ENCODE data around the gene KLHL6. TPM values are rescaled to one million over a fixed set of nuclear protein-coding genes. Genes with fewer than 3 reads are reported as not detected.
A peak's percentile ranks its signal among the peaks of the same experiment; 100 is the strongest.

The KLHL6 gene
- total RNA-seq, 1 experiment from 2014 or later: not detected

GRCh38 chr3:183460081-183461055 is 95.1 kb downstream of the KLHL6 start:
- H3K9me3 Mint-ChIP-seq: peaks cover 11% of the 10 kb centered on the region in 2 experiments; a peak in 4 of 5 replicates
- no peak overlapping the region for H2AFZ ChIP-seq (ENCODE audit: low read length)
- H4K5ac ChIP-seq (ENCODE audit: insufficient read length, low read depth, low read length): no peak overlapping the region
- TF ChIP-seq, protein P1, sequence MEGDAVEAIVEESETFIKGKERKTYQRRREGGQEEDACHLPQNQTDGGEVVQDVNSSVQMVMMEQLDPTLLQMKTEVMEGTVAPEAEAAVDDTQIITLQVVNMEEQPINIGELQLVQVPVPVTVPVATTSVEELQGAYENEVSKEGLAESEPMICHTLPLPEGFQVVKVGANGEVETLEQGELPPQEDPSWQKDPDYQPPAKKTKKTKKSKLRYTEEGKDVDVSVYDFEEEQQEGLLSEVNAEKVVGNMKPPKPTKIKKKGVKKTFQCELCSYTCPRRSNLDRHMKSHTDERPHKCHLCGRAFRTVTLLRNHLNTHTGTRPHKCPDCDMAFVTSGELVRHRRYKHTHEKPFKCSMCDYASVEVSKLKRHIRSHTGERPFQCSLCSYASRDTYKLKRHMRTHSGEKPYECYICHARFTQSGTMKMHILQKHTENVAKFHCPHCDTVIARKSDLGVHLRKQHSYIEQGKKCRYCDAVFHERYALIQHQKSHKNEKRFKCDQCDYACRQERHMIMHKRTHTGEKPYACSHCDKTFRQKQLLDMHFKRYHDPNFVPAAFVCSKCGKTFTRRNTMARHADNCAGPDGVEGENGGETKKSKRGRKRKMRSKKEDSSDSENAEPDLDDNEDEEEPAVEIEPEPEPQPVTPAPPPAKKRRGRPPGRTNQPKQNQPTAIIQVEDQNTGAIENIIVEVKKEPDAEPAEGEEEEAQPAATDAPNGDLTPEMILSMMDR (conservative IDR thresholded peaks at IDR 0.05): no peak
- H3K4me1 ChIP-seq (ENCODE audit: insufficient read depth, low read length): no peaks in the 10 kb centered on the region
- no peak overlapping the region for H3K27ac ChIP-seq (ENCODE audit: insufficient read length, low read depth, low read length)
- no peak overlapping the region for H3K23ac ChIP-seq (ENCODE audit: insufficient read length, low read depth, low read length)
- H3K27ac Mint-ChIP-seq: peak overlapping the region in 1 of 3 experiments; percentile 13; a peak in 1 of 7 replicates
- no peak overlapping the region for H3K9ac ChIP-seq (ENCODE audit: extremely low read depth, insufficient read length, low read length)
- no peak for DNase-seq
- no peaks in the 10 kb centered on the region for H4K20me1 ChIP-seq (ENCODE audit: control insufficient read depth, insufficient read depth, insufficient read length)
- H3K14ac ChIP-seq (ENCODE audit: insufficient read depth, low read length): no peak overlapping the region
- no peak overlapping the region for H3K4ac ChIP-seq (ENCODE audit: low read depth, low read length)
- H3K23me2 ChIP-seq (ENCODE audit: insufficient read length, low read depth, low read length, poor library complexity, severe bottlenecking): no peaks in the 10 kb centered on the region
- no peak overlapping the region for H2BK15ac ChIP-seq (ENCODE audit: low read depth, low read length)
- H3K4me3 Mint-ChIP-seq: no peak overlapping the region
- no peak overlapping the region for H2AK5ac ChIP-seq (ENCODE audit: insufficient read length, low read length)
- H2BK20ac ChIP-seq (ENCODE audit: low read depth, low read length, poor library complexity, severe bottlenecking): no peak overlapping the region
- no peak overlapping the region for H3T11ph ChIP-seq (ENCODE audit: low read length)
- no peaks in the 10 kb centered on the region for H3K27me3 ChIP-seq (ENCODE audit: insufficient read depth, low read length)
- no peak overlapping the region for H4K8ac ChIP-seq (replicated peaks; ENCODE audit: insufficient read length, low read depth, low read length)
- WGBS (ENCODE audit: extremely low coverage, insufficient read length, low lambda C conversion rate): no CpG with 5 or more reads among the region's 7 CpGs
- H3K4me2 ChIP-seq (ENCODE audit: insufficient read depth, insufficient read length, low read length): no peak overlapping the region
- peaks cover 3 to 17% of the 10 kb centered on the region in 2 experiments; a peak in 3 of 4 replicates for H3K4me1 Mint-ChIP-seq
- H2BK120ac ChIP-seq (ENCODE audit: low read depth, low read length, poor library complexity, severe bottlenecking): no peak overlapping the region
- no peak overlapping the region for H2BK5ac ChIP-seq (ENCODE audit: insufficient read length, low read length)
- no peaks in the 10 kb centered on the region for H3K79me2 ChIP-seq (ENCODE audit: insufficient read depth, low read length)
- no peaks in the 10 kb centered on the region for H3K9me3 ChIP-seq (ENCODE audit: control insufficient read depth, low read depth, low read length)
- no peak overlapping the region for H2BK12ac ChIP-seq (ENCODE audit: insufficient read length, low read depth, low read length)
- H4K91ac ChIP-seq (ENCODE audit: insufficient read length, low read depth, low read length): no peak overlapping the region
- no peak overlapping the region for H3K18ac ChIP-seq (ENCODE audit: insufficient read length, low read depth, low read length)
- no peaks in the 10 kb centered on the region for H3K79me1 ChIP-seq (ENCODE audit: insufficient read depth, low read depth, low read length, poor library complexity, severe bottlenecking)
- no peaks in the 10 kb centered on the region for H3K27me3 Mint-ChIP-seq (ENCODE audit: low read depth)
- H3K56ac ChIP-seq (ENCODE audit: insufficient read length, low read depth, low read length): no peak overlapping the region
- H3K36me3 Mint-ChIP-seq (ENCODE audit: insufficient read depth in 1 of 3, low read depth in 3 of 3): peaks cover under 1 to 12% (median under 1%) of the 10 kb centered on the region in 3 experiments; a peak in 5 of 7 replicates

Data from H9 (cell line).